GM11168 (cell line): ENCODE data around the gene ZNF112.
"Not testable (repeated sequence)": the region's sequence is repeated elsewhere in the genome, so short reads cannot be mapped to it uniquely, and the experiment has no call there.

ENCODE experiments used
- in situ Hi-C: fragments of 300-500 bp; cut with MboI; formaldehyde crosslinking; loops from one replicate; pipeline ENCODE4 v1.12.0; 2022; ENCODE audit warnings: low sequenced_read_pairs; ENCODE audit not compliant: unreplicated experiment

ZNF112 gene

GRCh38 chr19:44356383-44357111, at the start of gene ZNF112:
ZNF112 (minus strand) TSS chr19:44356680; CDS start chr19:44340539, 16,141 bp downstream.
- in situ Hi-C loops, result no loop called here

GRCh38 chr19:44401139-44402115, 44.9 kb upstream of the ZNF112 start, which contains the start of gene ZNF285:
ZNF285 (minus strand) TSS chr19:44401608; CDS start chr19:44397213, 4,395 bp downstream.
- in situ Hi-C loops, result no loop called here

- in situ Hi-C loops, result not testable (repeated sequence)
These were observed 32.8 kb upstream of the ZNF112 start for GRCh38 chr19:44389268-44389667.

GRCh38 chr19:44374789-44375188, 18.3 kb upstream of the ZNF112 start:
- in situ Hi-C loops, result no loop called here

- in situ Hi-C loops, result no loop called here
These were observed 15.5 kb upstream of the ZNF112 start for GRCh38 chr19:44371815-44372480.

- in situ Hi-C loops, result no loop called here
These were observed 10.5 kb upstream of the ZNF112 start for GRCh38 chr19:44367024-44367423.

- in situ Hi-C loops, result no loop called here
These were observed 9.9 kb downstream of the ZNF112 start for GRCh38 chr19:44346556-44346955.

GRCh38 chr19:44345959-44346358, 10.5 kb downstream of the ZNF112 start:
- in situ Hi-C loops, result no loop called here

GRCh38 chr19:44344255-44344654, 12.2 kb downstream of the ZNF112 start:
- in situ Hi-C loops, result no loop called here

GRCh38 chr19:44341794-44342193, 14.7 kb downstream of the ZNF112 start:
- in situ Hi-C loops, result no loop called here

- in situ Hi-C loops, result not testable (repeated sequence)
These were observed 21.8 kb downstream of the ZNF112 start for GRCh38 chr19:44334639-44335038.

- in situ Hi-C loops, result no loop called here
These were observed 24.3 kb downstream of the ZNF112 start for GRCh38 chr19:44332145-44332544.

- in situ Hi-C loops, result no loop called here
These were observed 40.6 kb downstream of the ZNF112 start for GRCh38 chr19:44315883-44316282.

GRCh38 chr19:44313231-44313630, 43.2 kb downstream of the ZNF112 start:
- in situ Hi-C loops, result no loop called here

- in situ Hi-C loops, result no loop called here
These were observed 48.5 kb downstream of the ZNF112 start for GRCh38 chr19:44308011-44308410.

- in situ Hi-C loops, result no loop called here
These were observed 50.2 kb downstream of the ZNF112 start for GRCh38 chr19:44306283-44306682.

GRCh38 chr19:44305457-44305856, 51.0 kb downstream of the ZNF112 start:
- in situ Hi-C loops, result no loop called here

GRCh38 chr19:44304659-44305193, 51.8 kb downstream of the ZNF112 start, which contains the start of gene ZNF235:
ZNF235 (minus strand) TSS chr19:44305025; CDS start chr19:44303404, 1,621 bp downstream.
- in situ Hi-C loops, result loop anchor here (5.0 kb wide), 1 partner anchor 92 kb away; the partner anchor contains the start of gene ZNF227

GRCh38 chr19:44303976-44304568, 52.4 kb downstream of the ZNF112 start:
- in situ Hi-C loops, result loop anchor here (5.0 kb wide), 1 partner anchor 92 kb away; the partner anchor contains the start of gene ZNF227
